K562 (cell line): ENCODE results near the gene RAB31. TPM values are rescaled to one million over a fixed set of nuclear protein-coding genes. Genes with fewer than 3 reads are reported as not detected.
A peak's percentile ranks its signal among the peaks of the same experiment; 100 is the strongest.

ENCODE experiments used
- ATAC-seq: fragments of 200-7000 bp; cut with Tn5 transposase; 3 replicates; pipeline ENCODE4 v1.9.1; 2020; ENCODE audit warnings: moderate library complexity
- BruUV-seq: library from RNA; stranded (reverse); fragments of 400-500 nt; replicated peaks from 2 replicates; lab custom pipeline; 2021; lab: Mats Ljungman, UMichigan
- CTCF ChIA-PET: fragments of 300-600 bp; formaldehyde crosslinking; extraction: SDS; loops from one replicate; lab custom pipeline; 2021; ENCODE audit warnings: low intra/inter-chr PET ratio; lab: Yijun Ruan, JAX
- POLR2A ChIA-PET: fragments of 300-600, 350-650 bp; sonication (Branson Sonifier 250); formaldehyde crosslinking; extraction: SDS; loops from one replicate; lab custom pipeline; 2021; ENCODE audit warnings: antibody characterized with exemption, inconsistent platforms; lab: Yijun Ruan, JAX
- DNase-seq, 4 experiments: peaks; one replicate each; pipeline versions ENCODE4 v3.0.0 to v3.0.0-alpha.2; 2011 to 2018; ENCODE audit warnings: low spot score in 3 of 4, mixed read lengths in 3 of 4; ENCODE audit errors: extremely low read depth in 1 of 4
- FAIRE-seq: peaks from 2 replicates; lab custom pipeline; 2011; peaks lifted over from hg19 to GRCh38; lab: Jason Lieb, UNC
- H2AFZ ChIP-seq: 2 replicates; pipeline ENCODE4 v1.6.0; 2011; ENCODE audit warnings: low read depth, low read length, control low read depth, inconsistent platforms
- H3K27ac ChIP-seq: fragments of 200-600 bp; 3 replicates; pipeline ENCODE4 v1.8.0; 2011; ENCODE audit warnings: low read depth, mild to moderate bottlenecking, control low read depth, inconsistent platforms, low read length, moderate library complexity, mixed read lengths; ENCODE audit errors: extremely low read depth
- H3K27me3 ChIP-seq, 2 experiments: fragments of 300-600 bp in 1 of 2; 2 replicates in 1 of 2; 3 replicates in 1 of 2; pipeline versions ENCODE4 v1.6.0 to v1.8.0; 2011; ENCODE audit warnings: inconsistent platforms in 2 of 2, low read length in 2 of 2, mild to moderate bottlenecking in 1 of 2, mixed read lengths in 1 of 2, moderate library complexity in 1 of 2; ENCODE audit not compliant: control insufficient read depth in 2 of 2, insufficient read depth in 2 of 2
- H3K36me3 ChIP-seq: fragments of 300-600 bp; 3 replicates; pipeline ENCODE4 v1.8.0; 2011; ENCODE audit warnings: mild to moderate bottlenecking, low read length, inconsistent platforms; ENCODE audit not compliant: control insufficient read depth, insufficient read depth
- H3K4me1 ChIP-seq, 2 experiments: fragments of 200-600 bp in 1 of 2; replicated peaks in 1 of 2; 2 replicates in 1 of 2; 3 replicates in 1 of 2; pipeline versions ENCODE4 v1.5.1 to v1.8.0; 2011; ENCODE audit warnings: inconsistent platforms in 2 of 2, low read length in 2 of 2, mild to moderate bottlenecking in 1 of 2, mixed read lengths in 1 of 2, moderate library complexity in 1 of 2; ENCODE audit not compliant: control insufficient read depth in 2 of 2, insufficient read depth in 2 of 2
- H3K4me2 ChIP-seq: 2 replicates; pipeline ENCODE4 v1.6.1; 2011; ENCODE audit warnings: low read length, control low read depth, inconsistent platforms, mixed read lengths; ENCODE audit not compliant: insufficient read depth
- H3K4me3 ChIP-seq: fragments of 200-600 bp; sonication (generic), shearing (Covaris generic); 2 replicates; pipeline ENCODE4 v1.5.1; 2016; ENCODE audit warnings: control low read depth, inconsistent platforms
- H3K79me2 ChIP-seq: fragments of 200-600 bp; 3 replicates; pipeline ENCODE4 v1.8.0; 2011; ENCODE audit warnings: low read length, inconsistent platforms; ENCODE audit not compliant: control insufficient read depth, insufficient read depth
- H3K9ac ChIP-seq, 2 experiments: 2 replicates each; pipeline versions ENCODE4 v1.6.0 to v1.6.1; 2011; ENCODE audit warnings: low read depth in 2 of 2, low read length in 2 of 2, control low read depth in 1 of 2, inconsistent platforms in 1 of 2, mild to moderate bottlenecking in 1 of 2, mixed read lengths in 1 of 2; ENCODE audit not compliant: insufficient read depth in 1 of 2
- H3K9me1 ChIP-seq: one replicate; pipeline ENCODE4 v1.6.0; 2011; ENCODE audit warnings: inconsistent platforms, mild to moderate bottlenecking, low read length, moderate library complexity; ENCODE audit not compliant: control insufficient read depth, insufficient read depth
- H3K9me3 ChIP-seq: replicated peaks from 2 replicates; pipeline ENCODE4 v1.5.1; 2011; ENCODE audit warnings: low read depth, low read length, inconsistent platforms; ENCODE audit not compliant: control insufficient read depth, insufficient read depth
- H4K20me1 ChIP-seq: replicated peaks from 2 replicates; pipeline ENCODE4 v1.6.1; 2011; ENCODE audit warnings: low read length, inconsistent platforms, mixed read lengths; ENCODE audit not compliant: control insufficient read depth, insufficient read depth
- HMG20A ChIP-seq: fragments of 450-650 bp; formaldehyde crosslinking; conservative IDR thresholded peaks from 2 replicates; pipeline ENCODE4 v1.4.0; 2020; ENCODE audit warnings: mild to moderate bottlenecking, mixed read lengths
- HOXB6 ChIP-seq: fragments of 250-450 bp; sonication (Bioruptor Pico); IDR thresholded peaks from 2 replicates; pipeline ENCODE4 v1.5.1; 2022; ENCODE audit warnings: mild to moderate bottlenecking, borderline replicate concordance
- MEIS2 ChIP-seq: fragments of 450-650 bp; IDR thresholded peaks from 2 replicates; pipeline ENCODE4 v1.6.1; 2014; ENCODE audit warnings: mild to moderate bottlenecking; ENCODE audit not compliant: partially characterized antibody
- POLR2B ChIP-seq: fragments of 450-650 bp; IDR thresholded peaks from 2 replicates; pipeline ENCODE4 v1.6.1; 2018; ENCODE audit warnings: low read depth; ENCODE audit not compliant: partially characterized antibody
- RREB1 ChIP-seq: fragments of 250-450 bp; sonication (Bioruptor Pico); IDR thresholded peaks from 2 replicates; pipeline ENCODE4 v1.4.0; 2020
- WGBS: fragments of 100-300 bp; shearing (Covaris generic); methylation state at CpG from one replicate; pipeline ENCODE4 v1.1.6; 2016; ENCODE audit warnings: low coverage, mixed read lengths; ENCODE audit not compliant: insufficient coverage; ENCODE audit errors: missing lambda C conversion rate; 5-methylcytosine and 5-hydroxymethylcytosine counted together
- in situ Hi-C: fragments of 300-500 bp; cut with MboI; formaldehyde crosslinking; loops from 4 replicates; pipeline ENCODE4 v1.15.0; 2018; ENCODE audit warnings: inconsistent platforms, mixed read lengths
- intact Hi-C: fragments of 100-400 bp; cut with micrococcal nuclease; formaldehyde crosslinking; loops from 2 replicates; pipeline ENCODE4 v1.14.2; 2022
- polyA plus RNA-seq, 8 experiments: library from polyadenylated mRNA; depleted of rRNA in 4 of 8; stranded (reverse) in 5 of 8; unstranded in 3 of 8; fragments of >200 nt; fragmentation: Nextera tagmentation in 2 of 8; fragmentation: Illumina TruSeq in 1 of 8; extraction: Ambion mirVana in 2 of 8; extraction: Trizol in 1 of 8; gene quantifications; 2 replicates each; pipeline versions ENCODE4 v1.2.1 to v1.2.3, GENCODE V29; 2011 to 2014; ENCODE audit warnings: inconsistent platforms in 1 of 8, missing spikeins in 1 of 8
- total RNA-seq, 7 experiments: library from RNA; depleted of rRNA in 6 of 7; stranded (reverse); fragments of >200 nt in 6 of 7; fragmentation: Illumina TruSeq in 2 of 7; extraction: Trizol in 2 of 7; gene quantifications; 2 replicates each; pipeline versions ENCODE4 v1.2.1 to v1.2.3, GENCODE V29; 2011 to 2021; ENCODE audit warnings: low replicate concordance in 1 of 7
- TF ChIP-seq, protein P1 (sequence below): sonication (generic); formaldehyde crosslinking; IDR thresholded peaks from 2 replicates; pipeline ENCODE4 v1.8.0; 2022; ENCODE audit warnings: mild to moderate bottlenecking, missing genetic modification reagents

RAB31 gene
- total and polyA plus RNA-seq, 9 of the 15 experiments (the other 6 are each of a cell fraction or from before 2014, with no cell fraction given) = 20.7 to 70.4 (median 41.3) TPM

- no peak for DNase-seq
- BruUV-seq = no TSS peak
- no peaks in the 10 kb centered on the region for H3K9me1 ChIP-seq
- peaks cover 0 to 8% of the 10 kb centered on the region in 2 experiments; a peak in 2 of 5 replicates for H3K4me1 ChIP-seq
- in situ Hi-C loops = no loop called here
- peak overlapping the region; percentile 51 for H2AFZ ChIP-seq
- no peaks in the 10 kb centered on the region for H3K9me3 ChIP-seq
- H3K4me2 ChIP-seq = no peak overlapping the region
- intact Hi-C loops = no loop called here
- no peak overlapping the region for H3K27ac ChIP-seq
- no peaks in the 10 kb centered on the region for H3K27me3 ChIP-seq
- ChIA-PET CTCF (interaction anchor here (0.6 kb wide), 1 partner anchor 645 kb away, joined by 4 read pairs; no protein-coding TSS in a partner anchor), POLR2A (interaction anchor here (0.6 to 1.5 kb wide), 2 partner anchors 8 to 103 kb away, joined by 3 to 5 read pairs; no protein-coding TSS in a partner anchor)
- TF ChIP-seq RREB1 (CRISPR knock-in tag) (no peak), HMG20A (CRISPR knock-in tag) (no peak), MEIS2 (no peak), HOXB6 (CRISPR knock-in tag) (no peak), POLR2B (no peak)
- TF ChIP-seq, protein P1, sequence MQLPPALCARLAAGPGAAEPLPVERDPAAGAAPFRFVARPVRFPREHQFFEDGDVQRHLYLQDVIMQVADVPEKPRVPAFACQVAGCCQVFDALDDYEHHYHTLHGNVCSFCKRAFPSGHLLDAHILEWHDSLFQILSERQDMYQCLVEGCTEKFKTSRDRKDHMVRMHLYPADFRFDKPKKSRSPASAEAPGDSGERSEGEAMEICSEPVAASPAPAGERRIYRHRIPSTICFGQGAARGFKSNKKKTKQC (CRISPR knock-in tag) = no peak
- no peak for FAIRE-seq
- no peaks in the 10 kb centered on the region for H4K20me1 ChIP-seq
- peak overlapping the region in 1 of 2 experiments; percentile 61; a peak in 1 of 4 replicates for H3K9ac ChIP-seq
- no peaks in the 10 kb centered on the region for H3K36me3 ChIP-seq
- H3K79me2 ChIP-seq = no peaks in the 10 kb centered on the region
- no peak overlapping the region for H3K4me3 ChIP-seq
- ATAC-seq = no peak
- WGBS = 56% methylated on average over 7 of the region's 7 CpGs
These were observed 36.9 kb upstream of the RAB31 start for GRCh38 chr18:9671214-9671613.
